Pancreas (tissue), 10 donors: ENCODE data around the gene KLK1. TPM values are rescaled to one million over a fixed set of nuclear protein-coding genes. Genes with fewer than 3 reads are reported as not detected.

ENCODE experiments used
- ATAC-seq, 4 donors: fragments of 200-7000 bp; cut with Tn5 transposase; one replicate each; pipeline versions ENCODE4 v1.8.0 to v1.9.1; 2020; ENCODE audit warnings: mild to moderate bottlenecking in 4 of 4, moderate library complexity in 4 of 4
- DNase-seq, 6 donors: peaks; one replicate each; pipeline ENCODE4 v3.0.0-alpha.2; 2020
- FAIRE-seq: peaks from 2 replicates; lab custom pipeline; 2012; peaks lifted over from hg19 to GRCh38; lab: Jason Lieb, UNC
- H3K27ac ChIP-seq, 4 donors: fragments of 200-600 bp; sonication (generic); 1 replicate in 3 of 4; 2 replicates in 1 of 4; pipeline versions ENCODE4 v1.5.0 to v1.8.0; 2020
- H3K27me3 ChIP-seq, 4 donors: fragments of 200-600 bp; one replicate each; pipeline ENCODE4 v1.8.0; 2021
- H3K36me3 ChIP-seq, 3 donors: fragments of 200-600 bp; sonication (generic) in 1 of 3; one replicate each; pipeline versions ENCODE4 v1.5.0 to v1.8.0; 2020 to 2021
- H3K4me1 ChIP-seq, 3 donors: fragments of 200-600 bp; one replicate each; pipeline ENCODE4 v1.8.0; 2021
- H3K4me3 ChIP-seq, 4 donors: fragments of 200-600 bp; sonication (generic) in 2 of 4; one replicate each; pipeline versions ENCODE4 v1.5.0 to v1.8.0; 2020 to 2021
- H3K9me3 ChIP-seq, 4 donors: fragments of 200-600 bp; one replicate each; pipeline ENCODE4 v1.8.0; 2021
- CTCF ChIP-seq, 4 donors: fragments of 200-600 bp; sonication (generic) in 3 of 4; IDR thresholded peaks; one replicate each; pipeline versions ENCODE4 v1.5.0 to v1.8.0; 2021; ENCODE audit warnings: antibody characterized with exemption in 4 of 4
- WGBS, 2 donors: extraction: QIAGEN DNeasy Blood & Tissue Kit; methylation state at CpG; one replicate each; pipeline ENCODE4 v1.1.7; 2013; 5-methylcytosine and 5-hydroxymethylcytosine counted together
- intact Hi-C, 3 donors: fragments of 100-400 bp; cut with DNase I; formaldehyde crosslinking; loops; one replicate each; pipeline versions ENCODE4 v1.11.1 to v1.14.2; 2022
- polyA plus RNA-seq, 2 donors: library from polyadenylated mRNA; stranded (reverse); fragments of 200-250 nt; gene quantifications; one replicate each; pipeline ENCODE4 v1.2.3, GENCODE V29; 2013
- total RNA-seq, 6 donors: library from RNA; stranded (reverse); fragmentation: NEBNext Ultra II Directional in 4 of 6; extraction: Animal tissue kit (Norgen Biotek cat#: 25700) in 4 of 6; gene quantifications; one replicate each; pipeline versions ENCODE4 v1.2.1 to v1.2.4, GENCODE V29; 2021 to 2023
- donor health status: healthy with polysubstance abuse.
- donor health status: DM: no; HTN: no; CAD: no; lungs with moderate emphysema.
- donor health status: DM: no; HTN: no; CAD: no.
- donor health status: control.
- donor health status: control.
- donor health status: Bipolar disorder and iron deficiency.
- donor health status: DM: yes; HTN: yes; CAD: no.
- donor health status: DM: no; HTN: no; CAD: no.
- donor health status: DM: no; HTN: no; CAD: no.
- donor health status: DM: yes; HTN: yes; CAD: no.

Gene KLK1
- total and polyA plus RNA-seq, 8 donors, result 607 to 1,981 (median 800) TPM

- H3K36me3 ChIP-seq, result no peaks in the 10 kb centered on the region
- intact Hi-C loops, result no loop called here
- peaks cover 0 to 4% (median 0%) of the 10 kb centered on the region in 3 donors for H3K4me1 ChIP-seq
- H3K9me3 ChIP-seq, result no peaks in the 10 kb centered on the region
- no peak for TF ChIP-seq CTCF (IDR thresholded peaks at IDR 0.05)
- 24 to 33% methylated on average over 4 of the region's 4 CpGs for WGBS, 2 donors
- peak in 1 of 4 donors; percentile 0 for ATAC-seq
- DNase-seq, result no peak
- no peak for FAIRE-seq
- H3K4me3 ChIP-seq, result peak overlapping the region in 3 of 4 donors; percentile 17 to 47 (median 46)
- no peaks in the 10 kb centered on the region for H3K27me3 ChIP-seq
- H3K27ac ChIP-seq, result peak overlapping the region; percentile 22 to 83 (median 74)
These were observed 2.4 kb downstream of the KLK1 start for GRCh38 chr19:50821248-50821612.

GRCh38 chr19:50820549-50821247, 2.9 kb downstream of the KLK1 start:
- Histone ChIP-seq H3K4me1 (peaks cover 0 to 4% (median 0%) of the 10 kb centered on the region in 3 donors), H3K9me3 (no peaks in the 10 kb centered on the region), H3K4me3 (peak overlapping the region in 3 of 4 donors; percentile 29 to 47 (median 46)), H3K36me3 (no peaks in the 10 kb centered on the region), H3K27ac (peak overlapping the region; percentile 58 to 83 (median 74)), H3K27me3 (no peaks in the 10 kb centered on the region)
- FAIRE-seq (no peak), DNase-seq (peak; percentile 85 to 96 (median 94)), ATAC-seq (peak; percentile 62 to 74 (median 68))
- intact Hi-C loops, result no loop called here
- TF ChIP-seq CTCF (IDR thresholded peaks at IDR 0.05), result no peak
- 5 to 6% methylated on average over 14 to 21 of the region's 21 CpGs for WGBS, 2 donors

DNA sequence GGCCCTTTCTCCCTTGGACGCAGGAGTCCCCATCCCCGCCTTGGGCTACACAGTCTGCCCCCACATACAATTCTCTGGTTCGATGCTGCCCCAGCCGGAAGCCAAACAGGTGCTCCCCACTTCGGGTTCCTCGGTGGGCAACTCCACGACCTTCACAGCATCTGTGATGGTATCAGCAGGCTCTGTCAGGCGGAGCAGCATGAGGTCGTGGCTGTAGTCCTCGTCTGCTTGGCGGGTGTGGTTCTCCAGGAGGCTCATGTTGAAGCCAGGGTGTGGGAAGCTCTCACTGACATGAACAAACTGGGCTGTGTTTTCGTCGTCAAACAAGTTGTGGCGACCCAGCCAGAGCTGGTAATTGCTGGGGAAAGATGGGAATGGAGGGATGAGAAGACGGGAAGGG, 3.5 kb downstream of the KLK1 start:
- 4 to 5% methylated on average over 15 of the region's 15 CpGs for WGBS, 2 donors
- ATAC-seq, result no peak
- FAIRE-seq, result no peak
- Histone ChIP-seq H3K9me3 (no peaks in the 10 kb centered on the region), H3K4me3 (peak overlapping the region; percentile 12 to 47 (median 38)), H3K27ac (peak overlapping the region; percentile 6 to 83 (median 64)), H3K4me1 (peaks cover 0 to 2% (median 0%) of the 10 kb centered on the region in 3 donors), H3K36me3 (no peaks in the 10 kb centered on the region), H3K27me3 (no peaks in the 10 kb centered on the region)
- peak in 1 of 6 donors; percentile 54 for DNase-seq
- no peak for TF ChIP-seq CTCF (IDR thresholded peaks at IDR 0.05)
- intact Hi-C loops, result no loop called here

DNA sequence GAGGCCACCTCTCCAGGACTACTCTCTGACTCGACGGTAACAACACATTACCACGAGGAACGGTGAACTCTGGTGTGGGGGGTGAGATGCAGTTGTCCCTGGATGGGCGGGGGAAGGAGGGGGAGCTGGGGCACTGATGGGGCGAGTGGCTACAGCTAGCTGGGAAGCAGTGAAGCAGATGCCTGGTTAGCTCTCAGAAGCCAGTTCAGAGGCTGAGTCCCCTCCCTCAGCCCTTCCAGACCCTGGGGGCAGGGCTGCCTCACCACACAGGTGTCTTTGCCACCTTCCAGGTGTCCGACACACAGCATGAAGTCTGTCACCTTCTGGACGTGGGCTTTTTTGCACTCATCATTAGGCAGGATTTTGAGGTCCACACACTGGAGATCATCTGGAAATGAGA, 4.0 kb downstream of the KLK1 start:
- H3K27ac ChIP-seq, result peak overlapping the region; percentile 6 to 83 (median 54)
- intact Hi-C loops, result no loop called here
- H3K4me3 ChIP-seq, result peak overlapping the region; percentile 12 to 47 (median 38)
- 13 to 16% methylated on average over 8 of the region's 8 CpGs for WGBS, 2 donors
- DNase-seq (peak in 3 of 6 donors; percentile 39 to 58 (median 47)), ATAC-seq (no peak), FAIRE-seq (no peak)
- no peaks in the 10 kb centered on the region for H3K9me3 ChIP-seq
- no peak for TF ChIP-seq CTCF (IDR thresholded peaks at IDR 0.05)
- no peaks in the 10 kb centered on the region for H3K4me1 ChIP-seq
- H3K36me3 ChIP-seq, result no peaks in the 10 kb centered on the region
- H3K27me3 ChIP-seq, result no peaks in the 10 kb centered on the region
